22Rv1 (cell line): ENCODE results near the gene BLOC1S6.

Source experiments
- CTCF ChIP-seq: fragments of 450-650 bp; IDR thresholded peaks from 2 replicates; pipeline ENCODE4 v1.5.1; 2017; ENCODE audit warnings: mild to moderate bottlenecking
- ZFX ChIP-seq: fragments of 450-650 bp; IDR thresholded peaks from 2 replicates; pipeline ENCODE4 v1.6.1; 2017; ENCODE audit warnings: antibody characterized with exemption, borderline replicate concordance

DNA sequence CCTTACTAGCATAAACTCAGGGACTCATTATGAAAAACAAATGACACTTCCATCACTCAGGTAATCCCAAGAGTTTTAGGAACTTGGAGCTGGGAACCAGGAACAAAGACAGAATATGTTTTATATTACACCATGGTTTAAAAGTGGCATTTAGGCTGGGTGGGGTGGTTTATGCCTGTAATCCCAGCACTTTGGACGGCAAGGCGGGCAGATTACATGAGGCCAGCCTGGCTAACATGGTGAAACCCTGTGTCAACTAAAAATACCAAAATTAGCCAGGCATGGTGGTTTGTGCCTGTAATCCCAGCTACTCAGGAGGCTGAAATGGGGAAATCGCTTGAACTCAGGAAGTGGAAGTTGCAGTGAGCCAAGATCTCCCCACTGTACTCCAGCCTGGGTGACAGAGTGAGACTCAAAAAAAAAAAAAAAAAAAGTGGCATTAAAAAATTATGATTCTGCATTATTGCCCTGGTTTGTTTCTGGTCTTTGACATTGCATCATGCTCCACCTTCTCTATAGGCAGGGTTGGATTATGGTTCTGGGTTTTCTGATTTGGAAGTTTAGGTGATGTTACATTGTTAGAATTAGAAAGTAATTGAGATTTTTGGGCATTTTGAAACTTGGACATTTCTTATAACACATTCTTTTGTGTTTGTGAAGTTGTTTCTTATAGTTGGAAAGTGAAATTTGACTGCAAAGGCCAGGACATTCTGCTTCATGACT, 66.7 kb downstream of the BLOC1S6 start:
- TF ChIP-seq CTCF (no peak), ZFX (no peak)
